ENCODE results near the gene DPP6. TPM values are rescaled to one million over a fixed set of nuclear protein-coding genes. Genes with fewer than 3 reads are reported as not detected.

The DPP6 gene
- total RNA-seq, 1 donor from 2014 or later, result 2.2 TPM

- no peak for DNase-seq (ENCODE audit: low read depth, low spot score)
- Mint-ChIP-seq H3K27ac (ENCODE audit: unreplicated experiment) (no peak overlapping the region), H3K36me3 (ENCODE audit: low read depth) (no peaks in the 10 kb centered on the region), H3K4me3 (no peak overlapping the region), H3K4me1 (no peaks in the 10 kb centered on the region), H3K9me3 (no peaks in the 10 kb centered on the region), H3K27me3 (ENCODE audit: low read depth) (peaks cover 14% of the 10 kb centered on the region)
- TF ChIP-seq, protein P1, sequence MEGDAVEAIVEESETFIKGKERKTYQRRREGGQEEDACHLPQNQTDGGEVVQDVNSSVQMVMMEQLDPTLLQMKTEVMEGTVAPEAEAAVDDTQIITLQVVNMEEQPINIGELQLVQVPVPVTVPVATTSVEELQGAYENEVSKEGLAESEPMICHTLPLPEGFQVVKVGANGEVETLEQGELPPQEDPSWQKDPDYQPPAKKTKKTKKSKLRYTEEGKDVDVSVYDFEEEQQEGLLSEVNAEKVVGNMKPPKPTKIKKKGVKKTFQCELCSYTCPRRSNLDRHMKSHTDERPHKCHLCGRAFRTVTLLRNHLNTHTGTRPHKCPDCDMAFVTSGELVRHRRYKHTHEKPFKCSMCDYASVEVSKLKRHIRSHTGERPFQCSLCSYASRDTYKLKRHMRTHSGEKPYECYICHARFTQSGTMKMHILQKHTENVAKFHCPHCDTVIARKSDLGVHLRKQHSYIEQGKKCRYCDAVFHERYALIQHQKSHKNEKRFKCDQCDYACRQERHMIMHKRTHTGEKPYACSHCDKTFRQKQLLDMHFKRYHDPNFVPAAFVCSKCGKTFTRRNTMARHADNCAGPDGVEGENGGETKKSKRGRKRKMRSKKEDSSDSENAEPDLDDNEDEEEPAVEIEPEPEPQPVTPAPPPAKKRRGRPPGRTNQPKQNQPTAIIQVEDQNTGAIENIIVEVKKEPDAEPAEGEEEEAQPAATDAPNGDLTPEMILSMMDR (conservative IDR thresholded peaks at IDR 0.05), result no peak
These were observed 367.1 kb downstream of the DPP6 start for GRCh38 chr7:154419344-154419743.

- H3K4me1 Mint-ChIP-seq, result peaks cover 6% of the 10 kb centered on the region
- peaks cover 3% of the 10 kb centered on the region for H3K27me3 Mint-ChIP-seq (ENCODE audit: low read depth)
- TF ChIP-seq, protein P1 (conservative IDR thresholded peaks at IDR 0.05), result no peak
- H3K27ac Mint-ChIP-seq (ENCODE audit: unreplicated experiment), result no peak overlapping the region
- H3K4me3 Mint-ChIP-seq, result no peak overlapping the region
- H3K36me3 Mint-ChIP-seq (ENCODE audit: low read depth), result no peaks in the 10 kb centered on the region
- no peak for DNase-seq (ENCODE audit: low read depth, low spot score)
- no peaks in the 10 kb centered on the region for H3K9me3 Mint-ChIP-seq
These were observed 371.0 kb downstream of the DPP6 start for GRCh38 chr7:154423231-154423630.

DNA sequence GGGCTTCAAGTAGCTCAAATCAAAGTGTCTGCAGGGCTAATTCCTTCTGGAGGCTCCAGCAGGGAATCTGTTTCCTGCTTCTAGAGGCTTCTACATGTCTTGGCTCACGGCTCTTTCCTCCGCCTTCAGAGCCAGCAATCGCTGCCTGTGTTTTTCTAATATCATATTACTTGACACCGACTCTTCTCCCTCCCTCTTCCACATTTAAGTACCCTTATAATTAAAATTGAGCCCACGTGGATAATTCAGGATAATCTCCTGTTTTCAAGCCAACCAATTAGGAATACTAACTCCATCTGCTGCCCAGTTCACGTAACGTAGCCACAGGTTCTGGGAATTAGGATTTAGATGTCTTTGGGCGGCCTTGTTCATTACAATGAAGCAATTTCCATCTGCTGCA lies 372.2 kb downstream of the DPP6 start:
- no peaks in the 10 kb centered on the region for H3K27me3 Mint-ChIP-seq (ENCODE audit: low read depth)
- H3K27ac Mint-ChIP-seq (ENCODE audit: unreplicated experiment), result no peak overlapping the region
- TF ChIP-seq, protein P1 (conservative IDR thresholded peaks at IDR 0.05), result no peak
- H3K4me1 Mint-ChIP-seq, result peaks cover 6% of the 10 kb centered on the region
- no peak overlapping the region for H3K4me3 Mint-ChIP-seq
- no peak for DNase-seq (ENCODE audit: low read depth, low spot score)
- no peaks in the 10 kb centered on the region for H3K36me3 Mint-ChIP-seq (ENCODE audit: low read depth)
- no peaks in the 10 kb centered on the region for H3K9me3 Mint-ChIP-seq

- Mint-ChIP-seq H3K27me3 (ENCODE audit: low read depth) (no peaks in the 10 kb centered on the region), H3K27ac (ENCODE audit: unreplicated experiment) (no peak overlapping the region), H3K4me1 (peaks cover 6% of the 10 kb centered on the region), H3K9me3 (no peaks in the 10 kb centered on the region), H3K36me3 (ENCODE audit: low read depth) (no peaks in the 10 kb centered on the region), H3K4me3 (no peak overlapping the region)
- DNase-seq (ENCODE audit: low read depth, low spot score), result no peak
- TF ChIP-seq, protein P1 (conservative IDR thresholded peaks at IDR 0.05), result no peak
These were observed 373.1 kb downstream of the DPP6 start for GRCh38 chr7:154425271-154425670.

- DNase-seq (ENCODE audit: low read depth, low spot score), result no peak
- H3K27me3 Mint-ChIP-seq (ENCODE audit: low read depth), result no peaks in the 10 kb centered on the region
- H3K9me3 Mint-ChIP-seq, result no peaks in the 10 kb centered on the region
- H3K4me1 Mint-ChIP-seq, result peaks cover 6% of the 10 kb centered on the region
- H3K27ac Mint-ChIP-seq (ENCODE audit: unreplicated experiment), result no peak overlapping the region
- no peak overlapping the region for H3K4me3 Mint-ChIP-seq
- H3K36me3 Mint-ChIP-seq (ENCODE audit: low read depth), result no peaks in the 10 kb centered on the region
- TF ChIP-seq, protein P1 (conservative IDR thresholded peaks at IDR 0.05), result no peak
These were observed 374.6 kb downstream of the DPP6 start for GRCh38 chr7:154426778-154427177.

DNA sequence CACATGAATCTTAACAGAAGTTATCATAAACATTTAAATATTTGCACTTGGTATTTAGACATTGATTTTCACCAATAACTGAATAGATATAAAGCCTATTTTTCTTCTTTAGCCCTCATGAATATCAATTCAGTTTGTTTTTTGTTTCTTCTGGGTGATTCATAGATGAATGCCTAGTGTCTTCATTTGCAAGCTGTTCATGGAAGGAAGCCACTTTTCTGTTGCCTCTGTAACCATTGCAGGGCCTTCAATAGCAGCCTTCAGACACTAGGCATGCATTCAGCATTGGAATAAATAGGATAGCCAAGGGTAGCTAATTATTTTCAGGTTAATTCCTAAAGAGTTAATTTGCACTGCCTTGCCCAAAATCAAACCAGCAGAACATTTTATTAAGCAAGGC lies 375.3 kb downstream of the DPP6 start:
- Mint-ChIP-seq H3K36me3 (ENCODE audit: low read depth) (no peaks in the 10 kb centered on the region), H3K27ac (ENCODE audit: unreplicated experiment) (no peak overlapping the region), H3K4me3 (no peak overlapping the region), H3K4me1 (peaks cover 6% of the 10 kb centered on the region), H3K9me3 (no peaks in the 10 kb centered on the region), H3K27me3 (ENCODE audit: low read depth) (no peaks in the 10 kb centered on the region)
- TF ChIP-seq, protein P1 (conservative IDR thresholded peaks at IDR 0.05), result no peak
- DNase-seq (ENCODE audit: low read depth, low spot score), result no peak
